GM15510 (cell line): ENCODE measurements around the gene MCIDAS.

Experiments used
- POLR2A ChIP-seq: IDR thresholded peaks from 3 replicates; pipeline ENCODE4 v1.6.1; 2011; ENCODE audit warnings: borderline replicate concordance; ENCODE audit not compliant: insufficient read length; ENCODE audit errors: extremely low read depth

The MCIDAS gene

DNA sequence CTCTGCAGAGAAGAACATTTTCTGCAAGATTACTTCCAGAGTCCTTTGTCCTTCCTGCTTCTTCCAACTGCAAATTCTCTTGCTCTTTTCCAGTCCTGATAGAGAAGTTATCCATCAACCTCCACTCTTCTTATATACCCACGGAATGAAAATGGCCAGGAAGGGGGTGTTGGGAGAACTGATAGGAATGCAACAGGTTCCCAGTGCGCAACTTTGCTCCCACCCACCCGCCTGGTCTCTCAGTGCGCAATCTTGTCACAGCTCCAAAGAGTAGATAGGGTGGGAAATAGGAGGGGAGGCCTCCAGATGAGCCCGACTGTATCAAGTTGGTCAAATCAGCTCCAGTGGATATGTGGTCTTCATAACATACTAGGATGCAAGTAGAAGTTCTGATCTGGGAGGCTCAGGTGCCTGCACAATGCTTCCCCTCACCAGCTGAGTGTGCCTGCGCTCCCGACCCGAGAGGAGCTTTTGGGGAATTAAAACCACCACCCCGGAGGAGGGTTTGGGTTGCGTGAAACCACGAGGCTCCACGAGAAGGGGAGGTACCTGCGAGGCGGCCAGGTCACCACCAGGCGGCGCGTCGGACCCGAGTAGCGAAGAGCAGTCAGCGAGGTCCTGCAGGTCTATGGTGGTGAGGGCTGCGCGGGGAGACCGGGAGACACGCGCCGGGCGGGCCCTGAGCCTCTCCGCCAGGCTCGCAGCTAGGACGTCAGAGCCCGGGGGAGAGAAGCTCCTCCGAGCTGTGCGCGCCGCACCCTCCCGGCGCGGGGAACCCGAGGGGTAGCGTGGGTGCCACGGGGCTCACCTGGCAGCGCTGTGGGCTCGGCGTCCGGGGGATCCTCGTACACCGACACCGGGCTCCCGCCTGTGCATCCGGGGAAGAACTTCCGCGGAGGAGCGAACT is 835 bp downstream of the MCIDAS start:
- TF ChIP-seq POLR2A = no peak

DNA sequence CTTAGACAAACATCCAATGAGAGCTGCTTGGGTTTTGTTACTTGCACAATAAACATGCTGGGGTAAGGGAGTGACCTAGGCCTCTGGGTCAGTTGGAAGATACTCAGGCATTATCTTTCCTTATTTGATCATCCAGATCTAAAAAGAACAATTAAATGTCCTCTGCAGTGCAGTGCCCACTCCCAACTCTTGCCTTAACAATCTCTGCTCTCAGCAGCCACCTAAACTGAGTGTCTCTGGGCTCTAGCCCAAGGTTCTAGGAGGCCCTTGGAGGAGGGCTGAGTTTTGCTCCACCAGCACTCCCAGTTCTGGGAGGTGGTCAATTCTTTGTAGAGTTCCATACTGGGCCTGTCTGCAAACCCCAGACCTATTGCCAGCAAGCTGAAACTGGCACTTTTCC is 1.8 kb downstream of the MCIDAS start:
- no peak for TF ChIP-seq POLR2A

DNA sequence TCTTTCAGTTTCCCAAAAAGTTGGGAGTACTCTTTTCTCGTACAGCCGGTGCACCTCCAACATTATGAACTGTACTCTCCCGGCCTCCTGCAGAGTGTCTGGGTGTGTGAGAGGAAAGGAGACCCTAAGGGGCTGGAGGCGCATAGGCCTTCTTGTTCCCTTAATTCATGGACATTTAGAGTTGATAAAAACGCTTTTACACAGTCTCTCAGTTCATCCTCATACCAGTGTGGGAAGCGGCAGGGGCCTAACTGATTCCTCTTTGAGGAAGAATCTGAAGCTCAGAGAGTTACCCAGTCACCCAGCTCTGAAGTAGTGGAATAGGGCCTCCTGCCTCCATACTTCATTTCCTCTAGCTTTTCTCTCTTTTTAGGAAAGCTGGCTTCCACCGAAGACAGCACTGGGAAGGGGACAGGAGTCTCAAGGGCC is 3.3 kb downstream of the MCIDAS start:
- no peak for TF ChIP-seq POLR2A

DNA sequence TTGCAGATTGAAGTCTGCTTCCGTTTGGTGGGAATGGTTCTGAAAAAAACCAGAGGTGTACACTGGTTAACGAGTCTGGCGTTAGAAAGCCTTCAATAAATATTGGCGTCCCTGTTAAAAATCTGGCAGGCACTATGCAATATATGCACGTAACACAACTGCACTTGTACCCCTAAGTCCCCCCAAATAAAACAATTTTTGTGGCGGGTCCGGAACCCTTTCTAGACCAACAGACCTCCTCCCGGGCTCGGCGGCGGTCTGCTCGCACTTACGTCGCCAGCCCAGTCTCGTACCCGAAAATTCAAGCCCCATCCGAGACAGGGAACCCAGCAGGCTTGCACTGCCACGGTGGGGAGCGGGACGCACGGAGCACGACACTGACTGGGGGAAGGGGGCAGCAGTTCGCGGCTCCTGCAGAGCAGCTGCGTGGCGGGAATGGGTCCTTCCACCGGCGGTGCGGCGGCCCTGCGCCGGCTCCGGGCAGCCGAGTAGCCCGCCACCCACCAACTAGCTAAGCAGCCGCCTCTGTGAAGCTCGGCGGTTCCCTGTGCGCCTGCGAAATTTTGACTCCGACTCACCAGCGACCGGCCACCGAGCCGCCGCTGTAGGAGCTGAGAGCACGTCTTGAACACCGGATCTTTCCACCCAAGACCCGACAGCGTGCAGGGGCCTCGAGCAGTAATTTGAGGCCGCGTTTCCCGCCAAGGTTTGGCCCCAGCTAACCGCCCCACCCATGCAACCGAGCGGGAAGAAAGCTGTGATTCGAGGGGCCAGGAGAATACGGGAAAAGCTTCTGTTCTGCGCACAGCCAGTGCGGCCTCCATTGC is 3.9 kb downstream of the MCIDAS start:
- TF ChIP-seq POLR2A = no peak

DNA sequence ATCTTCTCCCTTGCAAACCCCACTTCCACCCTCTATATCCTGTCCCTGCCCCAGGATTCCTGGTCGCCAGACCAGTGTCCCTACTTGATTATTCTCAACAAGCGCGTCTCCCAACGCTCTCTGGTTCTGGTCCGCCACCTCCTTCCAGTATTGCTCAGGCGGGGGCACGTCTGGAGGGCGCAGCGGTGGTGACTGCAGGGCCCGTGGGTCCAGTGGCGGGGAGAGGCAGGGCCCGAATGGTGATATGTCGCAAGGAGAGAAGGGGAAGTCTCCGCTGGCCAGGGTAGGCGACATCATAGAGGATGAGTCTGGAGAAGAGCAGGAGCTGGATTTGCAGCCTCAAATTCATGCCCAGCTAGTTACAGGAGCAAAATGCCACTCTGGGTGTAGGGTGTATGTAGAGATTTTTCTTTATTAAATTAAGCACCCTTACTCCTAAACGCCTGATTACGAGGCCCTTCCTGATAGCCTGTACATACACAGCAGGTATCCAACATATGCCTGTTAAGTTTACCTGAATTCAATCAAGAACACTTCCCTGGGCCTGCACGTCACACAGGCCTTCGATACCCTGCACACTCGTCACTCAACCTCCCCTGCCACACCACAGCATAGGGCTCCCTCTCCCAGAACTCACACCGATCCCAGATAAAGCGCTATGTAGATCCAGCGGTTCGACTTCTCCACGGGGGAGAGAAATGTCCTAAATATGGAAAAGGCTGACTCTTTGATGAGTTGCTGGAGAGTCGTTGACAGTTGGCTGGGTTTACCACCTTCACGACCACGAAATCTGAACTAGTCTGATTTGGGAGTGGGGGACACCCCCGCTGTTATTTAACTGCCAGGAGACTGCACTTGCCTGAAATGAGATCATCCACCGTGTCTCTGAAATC is 4.8 kb downstream of the MCIDAS start:
- no peak for TF ChIP-seq POLR2A

DNA sequence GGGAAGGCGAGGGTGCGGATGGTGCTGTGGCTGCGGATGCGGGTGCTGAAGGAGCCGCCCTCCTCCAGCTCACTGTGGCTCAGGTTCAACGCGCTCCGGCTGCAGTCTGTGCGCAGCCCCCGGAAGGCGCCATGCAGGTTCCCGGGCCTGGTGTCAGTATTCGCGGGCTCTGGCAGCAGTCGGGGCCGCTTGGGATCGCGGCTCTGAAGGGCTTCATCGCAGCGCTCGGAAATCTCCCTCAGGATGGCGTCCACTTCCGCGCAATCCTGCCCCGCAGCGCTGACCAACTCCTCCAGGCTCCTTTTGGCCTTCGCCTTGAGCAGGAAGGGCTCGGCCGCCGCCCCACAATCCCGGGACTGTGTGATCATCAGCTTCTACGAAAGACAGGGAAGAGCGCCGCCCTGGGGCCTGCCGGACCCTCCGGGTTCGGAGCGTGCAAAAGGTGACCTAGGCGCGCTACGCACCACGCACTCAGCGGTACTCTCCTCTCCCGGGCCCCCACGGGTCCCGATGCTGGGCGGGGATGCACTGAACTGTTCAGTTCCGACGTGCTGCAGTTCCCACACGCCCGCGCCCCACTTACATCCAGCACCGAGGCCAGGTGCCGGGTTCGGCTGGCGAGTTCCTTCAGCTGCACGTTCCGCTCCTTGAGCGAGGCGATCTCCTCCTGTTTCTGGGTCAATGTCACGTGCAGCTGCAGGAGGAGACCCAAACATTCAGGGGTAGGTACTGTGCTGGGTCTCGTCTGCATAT is 6.5 kb downstream of the MCIDAS start:
- TF ChIP-seq POLR2A = no peak

DNA sequence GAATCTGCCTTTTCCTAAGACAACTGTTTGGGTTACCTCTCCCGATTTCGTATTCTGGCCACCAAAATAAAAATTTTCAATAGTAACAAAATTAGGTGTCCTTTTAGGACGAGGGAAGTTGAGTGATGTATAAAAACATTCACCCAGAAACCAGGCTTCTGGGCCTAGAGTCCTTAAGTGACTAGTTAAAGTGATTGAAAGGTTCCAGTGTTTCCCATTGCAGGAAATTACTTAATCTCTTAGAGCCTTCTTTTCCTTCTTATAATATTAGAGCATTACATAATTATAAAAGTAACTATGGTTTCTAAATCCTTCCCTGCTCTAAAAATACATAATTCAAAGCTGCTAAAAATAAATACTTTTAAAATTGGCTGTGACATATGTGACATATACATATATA is 7.3 kb downstream of the MCIDAS start:
- no peak for TF ChIP-seq POLR2A

DNA sequence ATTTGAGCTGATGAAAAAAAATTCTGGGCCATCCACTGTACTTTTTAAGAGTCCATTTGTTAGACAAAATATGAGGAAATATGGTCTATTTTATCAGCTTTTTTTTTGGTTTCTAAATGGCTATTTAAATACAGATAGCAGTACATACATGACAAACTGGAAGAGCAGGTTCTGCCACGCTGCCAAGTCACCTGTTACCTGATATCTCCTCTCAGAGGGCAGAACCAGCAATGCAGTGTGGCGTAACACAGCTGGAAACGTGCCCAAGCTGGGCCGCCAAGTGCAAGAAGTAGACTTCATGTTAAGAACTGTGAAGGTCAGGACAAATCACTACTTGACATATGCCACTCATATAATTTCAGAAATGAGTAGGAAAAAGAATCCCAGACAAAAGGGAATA is 8.1 kb downstream of the MCIDAS start:
- no peak for TF ChIP-seq POLR2A

DNA sequence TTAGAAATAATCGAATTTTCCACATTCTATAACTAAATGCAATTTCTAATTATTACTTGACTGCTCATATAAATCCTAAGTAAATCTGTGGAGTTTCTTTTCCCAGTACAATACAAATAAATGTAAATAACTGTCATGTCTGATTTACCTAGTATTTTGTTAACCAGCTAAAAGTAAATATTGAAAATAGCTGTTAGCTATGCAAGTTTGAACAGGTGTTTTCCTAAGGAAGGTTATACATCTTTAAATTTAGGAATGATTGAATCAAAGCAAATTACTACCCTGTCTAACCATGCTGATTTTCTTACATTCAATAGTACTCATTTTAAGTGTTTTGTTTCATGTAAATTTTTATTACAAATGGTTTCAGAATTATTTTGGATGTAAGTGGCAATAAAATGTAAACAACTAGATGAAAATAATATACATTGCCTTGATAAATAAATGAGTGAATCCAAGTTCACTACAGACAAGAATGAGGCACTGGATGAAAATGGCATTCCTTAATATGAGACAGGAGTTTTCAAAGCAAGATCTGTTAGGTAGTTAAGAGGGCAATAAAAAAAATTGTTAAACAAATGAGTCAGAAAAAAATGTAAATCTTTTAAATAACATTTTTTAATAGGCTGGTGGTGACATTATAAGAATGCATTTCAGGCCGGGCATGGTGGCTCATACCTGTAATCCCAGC is 15.8 kb downstream of the MCIDAS start:
- no peak for TF ChIP-seq POLR2A

DNA sequence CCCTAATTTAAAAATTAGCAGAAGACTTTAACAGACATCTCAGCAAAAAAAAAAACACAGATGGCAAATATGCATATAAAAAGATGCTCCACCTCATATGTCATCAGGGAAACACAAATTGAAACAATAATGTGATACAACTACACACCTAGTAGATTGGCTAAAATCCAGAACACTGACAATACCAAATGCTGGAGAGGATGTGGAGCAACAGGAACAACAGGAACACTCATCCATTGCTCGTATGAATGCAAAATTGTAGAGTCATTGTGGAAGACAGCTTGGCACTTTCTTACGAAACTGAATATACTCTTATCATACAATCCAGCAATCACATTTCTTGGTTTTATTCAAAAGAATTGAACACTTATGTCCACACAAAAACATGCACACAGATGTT is 22.1 kb downstream of the MCIDAS start:
- no peak for TF ChIP-seq POLR2A

DNA sequence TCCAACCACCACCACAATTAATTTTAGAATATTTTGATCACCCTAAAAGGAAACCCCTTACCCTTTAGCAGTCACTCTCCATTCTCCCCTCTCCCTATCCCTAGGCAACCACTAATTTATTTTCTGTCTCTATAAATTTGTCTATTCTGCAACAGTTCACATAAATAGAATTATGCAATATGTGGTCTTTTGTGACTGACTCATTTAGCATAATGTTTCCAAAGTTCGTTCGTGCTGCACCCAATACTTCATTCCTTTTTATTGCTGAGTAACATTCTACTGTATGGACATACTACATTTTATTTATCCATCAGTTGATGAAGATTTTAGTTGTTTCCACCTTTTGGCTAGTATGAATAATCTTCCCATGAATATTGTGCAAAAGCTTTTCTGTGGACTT is 36.0 kb downstream of the MCIDAS start:
- TF ChIP-seq POLR2A = no peak

DNA sequence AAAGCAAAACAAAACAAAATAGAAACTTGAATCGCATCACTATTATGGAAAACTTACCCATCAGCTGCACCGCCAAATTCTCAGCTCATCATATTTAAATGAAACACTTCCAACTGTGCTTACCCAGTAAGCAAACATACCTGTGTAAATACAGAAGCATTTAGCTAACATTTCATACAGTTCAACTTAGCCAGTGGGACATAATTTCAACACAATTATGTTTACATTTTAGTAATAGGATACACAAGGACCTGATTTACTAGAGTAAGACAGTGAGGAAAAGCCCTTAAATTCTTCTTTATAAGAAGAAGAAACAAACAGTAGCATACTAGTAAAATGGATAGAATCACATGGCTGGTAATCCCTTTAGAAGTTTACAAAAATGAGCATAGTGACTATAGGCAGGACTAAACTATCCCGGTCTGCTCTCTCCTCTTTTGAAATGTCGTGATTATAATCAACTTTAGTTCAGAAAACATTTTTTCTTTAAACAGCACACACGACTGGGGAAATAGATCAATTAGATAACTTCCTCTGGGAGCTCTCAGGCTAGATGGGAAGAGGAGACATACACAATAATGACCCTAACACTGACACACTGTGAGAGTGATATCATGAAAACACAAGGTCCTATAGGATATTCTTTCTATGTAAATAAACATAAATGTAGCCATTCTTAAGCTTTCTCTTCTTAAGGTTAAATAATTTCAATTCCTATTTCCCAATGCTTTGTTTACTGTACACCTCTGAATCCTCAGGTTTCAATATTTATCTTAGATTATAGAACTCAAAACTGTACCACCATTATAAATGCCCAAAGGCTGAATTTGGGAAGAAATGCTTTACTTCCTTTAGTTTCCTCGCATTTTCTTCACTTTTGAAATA is 38.2 kb downstream of the MCIDAS start:
- no peak for TF ChIP-seq POLR2A
